ENCODE results near the gene PITPNM3.
A peak's percentile ranks its signal among the peaks of the same experiment; 100 is the strongest.

Gene PITPNM3

GRCh38 chr17:6439951-6440350 is 116.4 kb downstream of the PITPNM3 start:
- H3K4me3 ChIP-seq (ENCODE audit: low read length): peak overlapping the region; percentile 3; the same call in 1 of the 2 replicates
- no peaks in the 10 kb centered on the region for H3K27me3 ChIP-seq (ENCODE audit: insufficient read depth, low read length)
- no peaks in the 10 kb centered on the region for H3K9me3 ChIP-seq (ENCODE audit: insufficient read depth, low read depth, low read length)
- H3K27ac ChIP-seq (ENCODE audit: low read length): no peak overlapping the region
- peaks cover 18% of the 10 kb centered on the region; the same call in 1 of the 2 replicates for H3K4me1 ChIP-seq (ENCODE audit: insufficient read depth, low read length)
- no peak overlapping the region for H3K9ac ChIP-seq (ENCODE audit: low read depth, low read length)
- no peaks in the 10 kb centered on the region for H3K36me3 ChIP-seq (ENCODE audit: insufficient read depth, low read depth, low read length)

GRCh38 chr17:6437956-6438355 is 118.4 kb downstream of the PITPNM3 start:
- Histone ChIP-seq H3K9ac (ENCODE audit: low read depth, low read length) (no peak overlapping the region), H3K9me3 (ENCODE audit: insufficient read depth, low read depth, low read length) (no peaks in the 10 kb centered on the region), H3K4me1 (ENCODE audit: insufficient read depth, low read length) (peaks cover 14% of the 10 kb centered on the region; the same call in 1 of the 2 replicates)

GRCh38 chr17:6437466-6437865 is 118.9 kb downstream of the PITPNM3 start:
- Histone ChIP-seq H3K4me1 (ENCODE audit: insufficient read depth, low read length) (peaks cover 14% of the 10 kb centered on the region; the same call in 1 of the 2 replicates), H3K4me3 (ENCODE audit: low read length) (peak overlapping the region; percentile 36; the same call in 1 of the 2 replicates), H3K27ac (ENCODE audit: low read length) (no peak overlapping the region), H3K9ac (ENCODE audit: low read depth, low read length) (no peak overlapping the region), H3K27me3 (ENCODE audit: insufficient read depth, low read length) (no peaks in the 10 kb centered on the region), H3K9me3 (ENCODE audit: insufficient read depth, low read depth, low read length) (no peaks in the 10 kb centered on the region), H3K36me3 (ENCODE audit: insufficient read depth, low read depth, low read length) (no peaks in the 10 kb centered on the region)

More at GRCh38 chr17:6437956-6438355, 118.4 kb downstream of the PITPNM3 start:
- Histone ChIP-seq H3K27me3 (ENCODE audit: insufficient read depth, low read length) (no peaks in the 10 kb centered on the region), H3K4me3 (ENCODE audit: low read length) (no peak overlapping the region), H3K27ac (ENCODE audit: low read length) (no peak overlapping the region), H3K36me3 (ENCODE audit: insufficient read depth, low read depth, low read length) (no peaks in the 10 kb centered on the region)

- Histone ChIP-seq H3K9me3 (ENCODE audit: insufficient read depth, low read depth, low read length) (peaks cover 5% of the 10 kb centered on the region; the same call in 1 of the 2 replicates), H3K36me3 (ENCODE audit: insufficient read depth, low read depth, low read length) (no peaks in the 10 kb centered on the region), H3K4me1 (ENCODE audit: insufficient read depth, low read length) (peaks cover 14% of the 10 kb centered on the region; the same call in 1 of the 2 replicates), H3K4me3 (ENCODE audit: low read length) (no peak overlapping the region), H3K27me3 (ENCODE audit: insufficient read depth, low read length) (no peaks in the 10 kb centered on the region), H3K9ac (ENCODE audit: low read depth, low read length) (no peak overlapping the region), H3K27ac (ENCODE audit: low read length) (no peak overlapping the region)
Observed at GRCh38 chr17:6435968-6436367, 120.4 kb downstream of the PITPNM3 start.

GRCh38 chr17:6435051-6435450 is 121.3 kb downstream of the PITPNM3 start, which contains the start of gene AIPL1:
Gene AIPL1 (minus strand): TSS chr17:6435121. CDS start chr17:6435104, 17 bp downstream.
- no peak within 1 kb of the TSS for H3K27ac ChIP-seq (ENCODE audit: low read length)
- H3K9ac ChIP-seq (ENCODE audit: low read depth, low read length): no peak within 1 kb of the TSS
- H3K36me3 ChIP-seq (ENCODE audit: insufficient read depth, low read depth, low read length): no peaks in the 10 kb centered on the region
- no peaks in the 10 kb centered on the region for H3K27me3 ChIP-seq (ENCODE audit: insufficient read depth, low read length)
- peaks cover 8% of the 10 kb centered on the region; the same call in 1 of the 2 replicates for H3K4me1 ChIP-seq (ENCODE audit: insufficient read depth, low read length)
- no peak within 1 kb of the TSS for H3K4me3 ChIP-seq (ENCODE audit: low read length)
- peaks cover 12% of the 10 kb centered on the region for H3K9me3 ChIP-seq (ENCODE audit: insufficient read depth, low read depth, low read length)

GRCh38 chr17:6430769-6431168 is 125.6 kb downstream of the PITPNM3 start:
- H3K4me1 ChIP-seq (ENCODE audit: insufficient read depth, low read length): no peaks in the 10 kb centered on the region
- no peak overlapping the region for H3K4me3 ChIP-seq (ENCODE audit: low read length)
- no peak overlapping the region for H3K27ac ChIP-seq (ENCODE audit: low read length)
- H3K9ac ChIP-seq (ENCODE audit: low read depth, low read length): no peak overlapping the region
- no peaks in the 10 kb centered on the region for H3K27me3 ChIP-seq (ENCODE audit: insufficient read depth, low read length)
- H3K9me3 ChIP-seq (ENCODE audit: insufficient read depth, low read depth, low read length): peaks cover 12% of the 10 kb centered on the region
- no peaks in the 10 kb centered on the region for H3K36me3 ChIP-seq (ENCODE audit: insufficient read depth, low read depth, low read length)

GRCh38 chr17:6429266-6429665 is 127.1 kb downstream of the PITPNM3 start:
- no peak overlapping the region for H3K9ac ChIP-seq (ENCODE audit: low read depth, low read length)
- peaks cover 12% of the 10 kb centered on the region for H3K9me3 ChIP-seq (ENCODE audit: insufficient read depth, low read depth, low read length)

GRCh38 chr17:6428207-6428965 is 128.0 kb downstream of the PITPNM3 start:
- H3K27ac ChIP-seq (ENCODE audit: low read length): no peak overlapping the region
- peaks cover 12% of the 10 kb centered on the region for H3K9me3 ChIP-seq (ENCODE audit: insufficient read depth, low read depth, low read length)
- no peaks in the 10 kb centered on the region for H3K36me3 ChIP-seq (ENCODE audit: insufficient read depth, low read depth, low read length)
- no peaks in the 10 kb centered on the region for H3K27me3 ChIP-seq (ENCODE audit: insufficient read depth, low read length)
- no peaks in the 10 kb centered on the region for H3K4me1 ChIP-seq (ENCODE audit: insufficient read depth, low read length)
- no peak overlapping the region for H3K4me3 ChIP-seq (ENCODE audit: low read length)
- H3K9ac ChIP-seq (ENCODE audit: low read depth, low read length): no peak overlapping the region

More at GRCh38 chr17:6429266-6429665, 127.1 kb downstream of the PITPNM3 start:
- no peak overlapping the region for H3K4me3 ChIP-seq (ENCODE audit: low read length)
- no peaks in the 10 kb centered on the region for H3K27me3 ChIP-seq (ENCODE audit: insufficient read depth, low read length)
- H3K27ac ChIP-seq (ENCODE audit: low read length): no peak overlapping the region
- no peaks in the 10 kb centered on the region for H3K4me1 ChIP-seq (ENCODE audit: insufficient read depth, low read length)
- H3K36me3 ChIP-seq (ENCODE audit: insufficient read depth, low read depth, low read length): no peaks in the 10 kb centered on the region

- no peak overlapping the region for H3K4me3 ChIP-seq (ENCODE audit: low read length)
Observed at GRCh38 chr17:6427279-6427781, 129.0 kb downstream of the PITPNM3 start.

GRCh38 chr17:6426356-6427101 is 129.8 kb downstream of the PITPNM3 start:
- Histone ChIP-seq H3K27ac (ENCODE audit: low read length) (no peak overlapping the region), H3K4me3 (ENCODE audit: low read length) (no peak overlapping the region), H3K27me3 (ENCODE audit: insufficient read depth, low read length) (no peaks in the 10 kb centered on the region)

More at GRCh38 chr17:6427279-6427781, 129.0 kb downstream of the PITPNM3 start:
- Histone ChIP-seq H3K9ac (ENCODE audit: low read depth, low read length) (no peak overlapping the region), H3K4me1 (ENCODE audit: insufficient read depth, low read length) (no peaks in the 10 kb centered on the region), H3K27ac (ENCODE audit: low read length) (no peak overlapping the region), H3K9me3 (ENCODE audit: insufficient read depth, low read depth, low read length) (peaks cover 12% of the 10 kb centered on the region), H3K36me3 (ENCODE audit: insufficient read depth, low read depth, low read length) (no peaks in the 10 kb centered on the region), H3K27me3 (ENCODE audit: insufficient read depth, low read length) (no peaks in the 10 kb centered on the region)

GRCh38 chr17:6425407-6425806 is 130.9 kb downstream of the PITPNM3 start:
- H3K9me3 ChIP-seq (ENCODE audit: insufficient read depth, low read depth, low read length): peaks cover under 1% of the 10 kb centered on the region; the same call in 1 of the 2 replicates
- H3K27ac ChIP-seq (ENCODE audit: low read length): no peak overlapping the region
- no peaks in the 10 kb centered on the region for H3K4me1 ChIP-seq (ENCODE audit: insufficient read depth, low read length)
- H3K4me3 ChIP-seq (ENCODE audit: low read length): no peak overlapping the region
- H3K27me3 ChIP-seq (ENCODE audit: insufficient read depth, low read length): no peaks in the 10 kb centered on the region
- H3K36me3 ChIP-seq (ENCODE audit: insufficient read depth, low read depth, low read length): no peaks in the 10 kb centered on the region
- H3K9ac ChIP-seq (ENCODE audit: low read depth, low read length): no peak overlapping the region

More at GRCh38 chr17:6426356-6427101, 129.8 kb downstream of the PITPNM3 start:
- Histone ChIP-seq H3K4me1 (ENCODE audit: insufficient read depth, low read length) (no peaks in the 10 kb centered on the region), H3K36me3 (ENCODE audit: insufficient read depth, low read depth, low read length) (no peaks in the 10 kb centered on the region), H3K9ac (ENCODE audit: low read depth, low read length) (no peak overlapping the region), H3K9me3 (ENCODE audit: insufficient read depth, low read depth, low read length) (peaks cover 12% of the 10 kb centered on the region)

All from iPS-20b (cell line).